ENCODE measurements around the gene MYO5A. TPM values are rescaled to one million over a fixed set of nuclear protein-coding genes. Genes with fewer than 3 reads are reported as not detected.

The MYO5A gene
- total and polyA plus RNA-seq, 3 donors from 2014 or later = 11.7 to 35.5 (median 24.3) TPM

GRCh38 chr15:52394118-52394517 lies 134.6 kb downstream of the MYO5A start:
- H3K4me3 ChIP-seq = no peak overlapping the region
- TF ChIP-seq CTCF (IDR thresholded peaks at IDR 0.05) (no peak), POLR2A (IDR thresholded peaks at IDR 0.05) (no peak)
- DNase-seq = no peak
- no peak overlapping the region for H3K27ac ChIP-seq
- no peaks in the 10 kb centered on the region for H3K9me3 ChIP-seq
- H3K27me3 ChIP-seq = no peaks in the 10 kb centered on the region
- H3K4me1 ChIP-seq = no peaks in the 10 kb centered on the region
- WGBS, 2 donors = 45 to 57% methylated on average over 3 of the region's 3 CpGs
- intact Hi-C loops (cut with DNase I; ENCODE audit: low total_unique reads) = no loop called here
- no peaks in the 10 kb centered on the region for H3K36me3 ChIP-seq (ENCODE audit: low read depth, missing control alignments)

GRCh38 chr15:52392008-52392687 lies 136.5 kb downstream of the MYO5A start:
- no peaks in the 10 kb centered on the region for H3K4me1 ChIP-seq
- intact Hi-C loops (cut with DNase I; ENCODE audit: low total_unique reads) = no loop called here
- no peak for DNase-seq
- no peaks in the 10 kb centered on the region for H3K27me3 ChIP-seq
- TF ChIP-seq POLR2A (IDR thresholded peaks at IDR 0.05) = no peak
- TF ChIP-seq CTCF (IDR thresholded peaks at IDR 0.05) = no peak
- WGBS, 2 donors = 85 to 89% methylated on average over 6 of the region's 6 CpGs
- H3K36me3 ChIP-seq (ENCODE audit: low read depth, missing control alignments) = no peaks in the 10 kb centered on the region
- H3K4me3 ChIP-seq = no peak overlapping the region
- H3K9me3 ChIP-seq = no peaks in the 10 kb centered on the region
- H3K27ac ChIP-seq = no peak overlapping the region

- no peak for DNase-seq
- Histone ChIP-seq H3K9me3 (no peaks in the 10 kb centered on the region), H3K36me3 (ENCODE audit: low read depth, missing control alignments) (no peaks in the 10 kb centered on the region), H3K4me1 (no peaks in the 10 kb centered on the region), H3K27ac (no peak overlapping the region), H3K4me3 (no peak overlapping the region), H3K27me3 (no peaks in the 10 kb centered on the region)
- TF ChIP-seq CTCF (IDR thresholded peaks at IDR 0.05) (no peak), POLR2A (IDR thresholded peaks at IDR 0.05) (no peak)
- 92 to 99% methylated on average over 4 of the region's 4 CpGs for WGBS, 2 donors
- intact Hi-C loops (cut with DNase I; ENCODE audit: low total_unique reads) = no loop called here
Measured at GRCh38 chr15:52391069-52391468, 137.6 kb downstream of the MYO5A start.

GRCh38 chr15:52385670-52386069 lies 143.0 kb downstream of the MYO5A start:
- intact Hi-C loops (cut with DNase I; ENCODE audit: low total_unique reads) = no loop called here
- H3K36me3 ChIP-seq (ENCODE audit: low read depth, missing control alignments) = no peaks in the 10 kb centered on the region
- no peak overlapping the region for H3K4me3 ChIP-seq
- DNase-seq = no peak
- H3K4me1 ChIP-seq = no peaks in the 10 kb centered on the region
- no peak overlapping the region for H3K27ac ChIP-seq
- H3K27me3 ChIP-seq = no peaks in the 10 kb centered on the region
- no peaks in the 10 kb centered on the region for H3K9me3 ChIP-seq
- no peak for TF ChIP-seq CTCF (IDR thresholded peaks at IDR 0.05)
- TF ChIP-seq POLR2A (IDR thresholded peaks at IDR 0.05) = no peak

- Histone ChIP-seq H3K4me1 (no peaks in the 10 kb centered on the region), H3K27me3 (no peaks in the 10 kb centered on the region), H3K4me3 (no peak overlapping the region), H3K36me3 (ENCODE audit: low read depth, missing control alignments) (no peaks in the 10 kb centered on the region), H3K27ac (no peak overlapping the region), H3K9me3 (no peaks in the 10 kb centered on the region)
- no peak for DNase-seq
- TF ChIP-seq CTCF (IDR thresholded peaks at IDR 0.05) (no peak), POLR2A (IDR thresholded peaks at IDR 0.05) (no peak)
- intact Hi-C loops (cut with DNase I; ENCODE audit: low total_unique reads) = no loop called here
- 86 to 92% methylated on average over 2 of the region's 2 CpGs for WGBS, 2 donors
Measured at GRCh38 chr15:52383100-52383588, 145.5 kb downstream of the MYO5A start.
